ENCODE results near the gene RBPJ.

- TF ChIP-seq CTCF (IDR thresholded peaks at IDR 0.05) (no peak), POLR2A (IDR thresholded peaks at IDR 0.05) (no peak)
Measured at GRCh38 chr4:26281881-26282280, 38.9 kb upstream of the RBPJ start.

Measured in body of pancreas (tissue), 4 donors.